Right lobe of liver (tissue), 6 donors: ENCODE measurements around the gene CDHR1. TPM values are rescaled to one million over a fixed set of nuclear protein-coding genes. Genes with fewer than 3 reads are reported as not detected.

Experiments
- ATAC-seq, 4 donors: fragments of 200-7000 bp; cut with Tn5 transposase; one replicate each; pipeline ENCODE4 v1.9.1; 2020; ENCODE audit warnings: mild to moderate bottlenecking in 4 of 4, moderate library complexity in 4 of 4
- DNase-seq, 3 donors: peaks; one replicate each; pipeline ENCODE4 v3.0.0-alpha.2; 2020
- H3K27ac ChIP-seq, 3 donors: fragments of 200-600 bp; one replicate each; pipeline ENCODE4 v1.8.0; 2022
- H3K27me3 ChIP-seq, 2 donors: fragments of 200-600 bp; one replicate each; pipeline ENCODE4 v1.8.0; 2022
- H3K36me3 ChIP-seq, 4 donors: fragments of 200-600 bp; sonication (generic) in 1 of 4; one replicate each; pipeline versions ENCODE4 v1.5.1 to v1.8.0; 2017 to 2022; ENCODE audit warnings: control low read depth in 1 of 4
- H3K4me1 ChIP-seq, 4 donors: fragments of 200-600 bp; sonication (generic) in 1 of 4; one replicate each; pipeline versions ENCODE4 v1.5.1 to v1.8.0; 2017 to 2022; ENCODE audit warnings: control low read depth in 1 of 4
- H3K4me3 ChIP-seq, 3 donors: fragments of 200-600 bp; one replicate each; pipeline ENCODE4 v1.8.0; 2022
- H3K9me3 ChIP-seq, 4 donors: fragments of 200-600 bp; sonication (generic) in 1 of 4; one replicate each; pipeline versions ENCODE4 v1.5.1 to v1.8.0; 2017 to 2022; ENCODE audit warnings: control low read depth in 1 of 4
- CTCF ChIP-seq, 4 donors: fragments of 200-600 bp in 3 of 4; fragments of 450-650 bp in 1 of 4; IDR thresholded peaks; one replicate each; pipeline versions ENCODE4 v1.5.1 to v1.8.0; 2016 to 2022; ENCODE audit warnings: antibody characterized with exemption in 4 of 4, mild to moderate bottlenecking in 2 of 4
- POLR2A ChIP-seq: fragments of 450-650 bp; IDR thresholded peaks from one replicate; pipeline ENCODE4 v1.6.1; 2017; ENCODE audit warnings: antibody characterized with exemption, mild to moderate bottlenecking
- WGBS: methylation state at CpG from one replicate; pipeline ENCODE4 v1.1.6; 2018; ENCODE audit warnings: low coverage, low lambda C conversion rate; ENCODE audit not compliant: insufficient coverage; ENCODE audit errors: missing lambda C conversion rate; 5-methylcytosine and 5-hydroxymethylcytosine counted together
- intact Hi-C, 2 donors: fragments of 100-400 bp; cut with DNase I; formaldehyde crosslinking; loops; one replicate each; pipeline versions ENCODE4 v1.11.2 to v1.14.1; 2022
- total RNA-seq, 6 experiments: library from RNA; depleted of rRNA in 2 of 6; stranded (reverse); fragments of >200 nt in 2 of 6; fragmentation: NEBNext Ultra II Directional in 3 of 6; extraction: Animal tissue kit (Norgen Biotek cat#: 25700) in 3 of 6; gene quantifications; one replicate each; pipeline versions ENCODE4 v1.1.0 to v1.2.4, GENCODE V29; 2016 to 2023
- donor health status: DM: no; HTN: yes; CAD: no.
- donor health status: DM: no; HTN: no; CAD: no.
- donor health status: DM: no; HTN: no; CAD: no.
- donor health status: DM: no; HTN: yes; CAD: no.
- donor health status: DM: no; HTN: yes; CAD: no.

Gene CDHR1
- total RNA-seq, 6 experiments from 2014 or later, result 0.09 to 0.42 (median 0.19) TPM; not detected in 1

GRCh38 chr10:84200537-84201243 is 6.4 kb downstream of the CDHR1 start:
- TF ChIP-seq POLR2A (no peak), CTCF (IDR thresholded peaks at IDR 0.05) (no peak)
- Histone ChIP-seq H3K4me3 (no peak overlapping the region), H3K36me3 (no peaks in the 10 kb centered on the region), H3K27ac (no peak overlapping the region), H3K9me3 (no peaks in the 10 kb centered on the region), H3K27me3 (no peaks in the 10 kb centered on the region), H3K4me1 (no peaks in the 10 kb centered on the region)
- ATAC-seq (no peak), DNase-seq (no peak)
- intact Hi-C loops, result no loop called here
- 25% methylated on average over 7 of the region's 11 CpGs for WGBS

- Histone ChIP-seq H3K27me3 (no peaks in the 10 kb centered on the region), H3K36me3 (no peaks in the 10 kb centered on the region)
Observed at GRCh38 chr10:84201244-84201606, 6.9 kb downstream of the CDHR1 start.

GRCh38 chr10:84201682-84202081 is 7.3 kb downstream of the CDHR1 start:
- Histone ChIP-seq H3K4me3 (no peak overlapping the region), H3K4me1 (no peaks in the 10 kb centered on the region), H3K36me3 (no peaks in the 10 kb centered on the region), H3K9me3 (no peaks in the 10 kb centered on the region), H3K27me3 (no peaks in the 10 kb centered on the region), H3K27ac (no peak overlapping the region)
- TF ChIP-seq CTCF (IDR thresholded peaks at IDR 0.05), result no peak
- TF ChIP-seq POLR2A, result no peak
- WGBS, result 79% methylated on average over 9 of the region's 11 CpGs
- intact Hi-C loops, result no loop called here
- no peak for DNase-seq
- no peak for ATAC-seq

More at GRCh38 chr10:84201244-84201606, 6.9 kb downstream of the CDHR1 start:
- Histone ChIP-seq H3K4me3 (no peak overlapping the region), H3K4me1 (no peaks in the 10 kb centered on the region), H3K27ac (no peak overlapping the region), H3K9me3 (no peaks in the 10 kb centered on the region)
- WGBS, result 14% methylated on average over 2 of the region's 6 CpGs
- no peak for ATAC-seq
- intact Hi-C loops, result no loop called here
- no peak for DNase-seq
- TF ChIP-seq POLR2A, result no peak
- no peak for TF ChIP-seq CTCF (IDR thresholded peaks at IDR 0.05)

- H3K4me1 ChIP-seq, result no peaks in the 10 kb centered on the region
- DNase-seq (no peak), ATAC-seq (no peak)
- no peaks in the 10 kb centered on the region for H3K9me3 ChIP-seq
- H3K27me3 ChIP-seq, result no peaks in the 10 kb centered on the region
- TF ChIP-seq CTCF (IDR thresholded peaks at IDR 0.05) (no peak), POLR2A (no peak)
- H3K27ac ChIP-seq, result no peak overlapping the region
- no peak overlapping the region for H3K4me3 ChIP-seq
- intact Hi-C loops, result no loop called here
- 80% methylated on average over 3 of the region's 5 CpGs for WGBS
- no peaks in the 10 kb centered on the region for H3K36me3 ChIP-seq
Observed at GRCh38 chr10:84202349-84202748, 8.0 kb downstream of the CDHR1 start.
